Endothelial cell of umbilical vein (primary cell): ENCODE results near the gene RIPOR1. TPM values are rescaled to one million over a fixed set of nuclear protein-coding genes. Genes with fewer than 3 reads are reported as not detected.

Experiments used
- BruUV-seq: library from RNA; stranded (reverse); fragments of 400-500 nt; replicated peaks from 2 replicates; lab custom pipeline; 2021; lab: Mats Ljungman, UMichigan
- CTCF ChIA-PET: fragments of 300-600, 350-600 bp; sonication (Branson Sonifier 250); formaldehyde crosslinking; loops from one replicate; lab custom pipeline; 2021; ENCODE audit warnings: antibody characterized with exemption, inconsistent platforms; lab: Charles Lee
- POLR2A ChIA-PET: fragments of 300-600, 350-600 bp; sonication (Branson Sonifier 250); formaldehyde crosslinking; loops from one replicate; lab custom pipeline; 2021; ENCODE audit warnings: antibody characterized with exemption, inconsistent platforms; lab: Charles Lee
- DNase-seq: peaks from one replicate; pipeline ENCODE4 v3.0.0-alpha.2; 2011; ENCODE audit warnings: low read depth, low spot score
- FAIRE-seq: peaks from 2 replicates; lab custom pipeline; 2011; peaks lifted over from hg19 to GRCh38; lab: Jason Lieb, UNC
- H2AFZ ChIP-seq: 2 replicates; pipeline ENCODE4 v1.6.0; 2012; ENCODE audit warnings: low read depth, low read length, control low read depth, inconsistent platforms
- H3K27ac ChIP-seq: 2 replicates; pipeline ENCODE4 v1.5.1; 2011; ENCODE audit warnings: low read depth, mild to moderate bottlenecking, control low read depth, low read length, moderate library complexity; ENCODE audit not compliant: insufficient read depth
- H3K27me3 ChIP-seq, 2 experiments: 2 replicates each; pipeline versions ENCODE4 v1.6.0 to v1.6.1; 2011; ENCODE audit warnings: low read length in 2 of 2, mixed read lengths in 1 of 2; ENCODE audit not compliant: control insufficient read depth in 2 of 2, insufficient read depth in 2 of 2
- H3K36me3 ChIP-seq, 2 experiments: 2 replicates in 1 of 2; 3 replicates in 1 of 2; pipeline ENCODE4 v1.5.1; 2011; ENCODE audit warnings: low read length in 2 of 2, mild to moderate bottlenecking in 1 of 2, moderate library complexity in 1 of 2; ENCODE audit not compliant: control insufficient read depth in 2 of 2, insufficient read depth in 2 of 2; ENCODE audit errors: extremely low read depth in 1 of 2
- H3K4me1 ChIP-seq: 3 replicates; pipeline ENCODE4 v1.5.1; 2011; ENCODE audit warnings: mild to moderate bottlenecking, low read length; ENCODE audit not compliant: control insufficient read depth, insufficient read depth; ENCODE audit errors: extremely low read depth
- H3K4me2 ChIP-seq: 2 replicates; pipeline ENCODE4 v1.6.1; 2011; ENCODE audit warnings: low read length, control low read depth, mixed read lengths; ENCODE audit not compliant: insufficient read depth
- H3K4me3 ChIP-seq, 3 experiments: fragments of 200-600 bp in 1 of 3; sonication (generic), shearing (Covaris generic) in 1 of 3; replicated peaks in 1 of 3; 2 replicates each; pipeline ENCODE4 v1.5.1; 2011 to 2016; ENCODE audit warnings: control low read depth in 3 of 3, low read length in 3 of 3, mild to moderate bottlenecking in 2 of 3, inconsistent platforms in 1 of 3, low read depth in 1 of 3, moderate library complexity in 1 of 3; ENCODE audit not compliant: insufficient read depth in 1 of 3
- H3K79me2 ChIP-seq: 2 replicates; pipeline ENCODE4 v1.6.0; 2012; ENCODE audit warnings: low read length, inconsistent platforms; ENCODE audit not compliant: control insufficient read depth, insufficient read depth
- H3K9ac ChIP-seq: replicated peaks from 2 replicates; pipeline ENCODE3; 2011; ENCODE audit warnings: low read length, control low read depth; ENCODE audit not compliant: insufficient read depth; ENCODE audit errors: extremely low read depth
- H3K9me1 ChIP-seq: replicated peaks from 3 replicates; pipeline ENCODE4 v1.6.0; 2011; ENCODE audit warnings: mild to moderate bottlenecking, low read length; ENCODE audit not compliant: control insufficient read depth, insufficient read depth; ENCODE audit errors: extremely low read depth
- H3K9me3 ChIP-seq: replicated peaks from 2 replicates; pipeline ENCODE4 v1.5.1; 2012; ENCODE audit warnings: low read length, inconsistent platforms; ENCODE audit not compliant: control insufficient read depth, insufficient read depth
- H4K20me1 ChIP-seq: replicated peaks from 2 replicates; pipeline ENCODE3; 2011; ENCODE audit warnings: mild to moderate bottlenecking, low read length; ENCODE audit not compliant: control insufficient read depth, insufficient read depth; ENCODE audit errors: extremely low read depth
- EZH2 ChIP-seq: IDR thresholded peaks from 2 replicates; pipeline ENCODE4 v1.6.1; 2012; ENCODE audit warnings: borderline replicate concordance, low read depth, mild to moderate bottlenecking, moderate library complexity, low read length, inconsistent platforms; ENCODE audit not compliant: severe bottlenecking
- FOS ChIP-seq: IDR thresholded peaks from 2 replicates; pipeline ENCODE4 v1.6.1; 2011; ENCODE audit warnings: mild to moderate bottlenecking, low read length, moderate library complexity, borderline replicate concordance; ENCODE audit not compliant: insufficient read depth
- GATA2 ChIP-seq: IDR thresholded peaks from 2 replicates; pipeline ENCODE4 v1.7.0; 2011; ENCODE audit warnings: low read depth, mild to moderate bottlenecking, moderate library complexity, mixed read lengths, low read length; ENCODE audit not compliant: insufficient read length, insufficient read depth
- JUN ChIP-seq: IDR thresholded peaks from 2 replicates; pipeline ENCODE4 v1.6.1; 2011; ENCODE audit warnings: borderline replicate concordance, low read depth; ENCODE audit not compliant: insufficient read length, insufficient read depth
- MAX ChIP-seq: IDR thresholded peaks from 2 replicates; pipeline ENCODE4 v1.6.1; 2011; ENCODE audit not compliant: insufficient read depth, insufficient read length
- MYC ChIP-seq: IDR thresholded peaks from one replicate; pipeline ENCODE4 v1.6.1; 2011; ENCODE audit warnings: mild to moderate bottlenecking, low read depth, low read length
- POLR2A ChIP-seq: IDR thresholded peaks from 2 replicates; pipeline ENCODE4 v1.6.1; 2012; ENCODE audit warnings: low read depth, mild to moderate bottlenecking, control low read depth, low read length
- POLR2AphosphoS5 ChIP-seq: IDR thresholded peaks from 2 replicates; pipeline ENCODE4 v1.6.1; 2012; ENCODE audit warnings: low read depth, mild to moderate bottlenecking, control low read depth, low read length, moderate library complexity; ENCODE audit not compliant: insufficient read depth
- dilution Hi-C: fragments of 300-500 bp; cut with MboI; formaldehyde crosslinking; loops from one replicate; pipeline ENCODE4 v1.15.0; 2019; ENCODE audit warnings: low sequenced_read_pairs; ENCODE audit not compliant: extremely low pct_ligation_motif_present
- intact Hi-C: fragments of 100-400 bp; cut with micrococcal nuclease; formaldehyde crosslinking; loops from one replicate; pipeline ENCODE4 v1.10.0; 2022
- polyA plus RNA-seq, 4 experiments: library from polyadenylated mRNA; depleted of rRNA in 3 of 4; stranded (reverse) in 3 of 4; unstranded in 1 of 4; fragments of >200 nt; gene quantifications; 2 replicates each; pipeline versions ENCODE4 v1.2.1 to v1.2.3, GENCODE V29; 2011 to 2012; ENCODE audit warnings: missing spikeins in 1 of 4
- total RNA-seq: library from RNA; stranded (reverse); gene quantifications from 2 replicates; pipeline ENCODE4 v1.2.3, GENCODE V29; 2021
- TF ChIP-seq, protein P1 (sequence below), 2 donors: IDR thresholded peaks; 1 replicate in 1 of 2; 2 replicates in 1 of 2; pipeline ENCODE4 v1.5.1; 2011; ENCODE audit warnings: low read length in 2 of 2, mild to moderate bottlenecking in 2 of 2, moderate library complexity in 2 of 2, control low read depth in 1 of 2, inconsistent platforms in 1 of 2, low read depth in 1 of 2; ENCODE audit not compliant: insufficient read depth in 1 of 2; ENCODE audit errors: extremely low read depth in 1 of 2

The RIPOR1 gene
- total and polyA plus RNA-seq, 2 donors (not counting 3 experiments of a cell fraction or from before 2014, with no cell fraction given), result 45.3 to 144 TPM

DNA sequence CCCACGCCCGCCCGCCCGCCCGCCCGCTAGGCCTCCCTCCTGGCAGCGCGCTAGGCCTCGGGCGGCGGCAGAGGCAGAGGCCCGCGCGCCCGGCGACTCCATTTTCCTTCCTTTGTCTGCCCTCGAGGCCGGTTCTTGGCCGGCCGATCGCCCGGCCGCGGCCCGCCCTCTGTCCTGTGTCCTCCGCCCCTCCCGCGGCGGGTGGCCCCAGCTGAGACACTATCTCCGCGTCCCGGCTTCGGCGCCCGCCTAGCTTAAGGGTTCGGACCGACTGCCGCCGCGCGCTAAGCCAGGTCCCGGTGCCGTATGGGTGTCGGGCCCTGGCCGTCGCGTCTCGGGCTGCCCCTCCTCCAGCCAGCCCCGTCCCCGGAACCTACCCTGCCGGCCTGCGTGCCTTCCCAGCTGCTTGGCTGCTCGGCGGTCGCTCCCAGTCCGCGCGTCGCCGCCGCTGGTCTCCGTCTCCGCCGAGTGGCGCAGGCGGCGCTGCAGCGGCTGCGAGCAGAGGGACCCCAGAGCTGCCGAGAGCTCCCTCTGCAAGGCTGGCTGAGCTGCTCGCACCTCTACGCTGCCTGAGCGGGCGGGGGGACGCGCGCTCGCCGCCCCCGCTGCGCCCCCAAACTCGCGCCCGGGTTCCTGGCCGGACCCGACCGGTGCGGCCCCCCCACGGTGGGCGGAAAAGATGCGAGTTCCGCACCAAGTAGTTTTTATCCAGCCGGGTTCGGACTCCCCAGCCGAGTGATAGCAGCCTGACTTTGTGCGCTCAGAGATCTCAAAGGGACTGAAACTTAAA lies 34.5 kb downstream of the RIPOR1 start:
- H3K4me1 ChIP-seq, result peaks cover 18% of the 10 kb centered on the region
- intact Hi-C loops (loop anchor here (1.0 to 5.0 kb wide), 8 partner anchors 16 to 279 kb away; partner anchors contain the start of genes ACD, PARD6A and THAP11), dilution Hi-C loops (no loop called here)
- no peaks in the 10 kb centered on the region for H4K20me1 ChIP-seq
- POLR2A ChIA-PET, result interaction anchor here (0.6 to 3.0 kb wide), 5 partner anchors 15 to 398 kb away, joined by 3 to 24 read pairs (median 4); no protein-coding TSS in a partner anchor
- FAIRE-seq (no peak), DNase-seq (peak; percentile 66)
- no peaks in the 10 kb centered on the region for H3K27me3 ChIP-seq
- peak overlapping the region; percentile 56 for H2AFZ ChIP-seq
- H3K4me3 ChIP-seq, result peak overlapping the region; percentile 70 to 94 (median 91)
- H3K9ac ChIP-seq, result peak overlapping the region; percentile 98
- H3K36me3 ChIP-seq, result no peaks in the 10 kb centered on the region
- H3K27ac ChIP-seq, result peak overlapping the region; percentile 96
- H3K79me2 ChIP-seq, result peaks cover 51% of the 10 kb centered on the region
- H3K9me3 ChIP-seq, result no peaks in the 10 kb centered on the region
- H3K9me1 ChIP-seq, result no peaks in the 10 kb centered on the region
- H3K4me2 ChIP-seq, result peak overlapping the region; percentile 90
- BruUV-seq, result no TSS peak
- CTCF ChIA-PET, result interaction anchor here (1.0 to 9.9 kb wide), 22 partner anchors 9 to 110 kb away, joined by 3 to 177 read pairs (median 5); partner anchors contain the start of genes ACD and CARMIL2
- no peak for TF ChIP-seq EZH2
- TF ChIP-seq, protein P1, sequence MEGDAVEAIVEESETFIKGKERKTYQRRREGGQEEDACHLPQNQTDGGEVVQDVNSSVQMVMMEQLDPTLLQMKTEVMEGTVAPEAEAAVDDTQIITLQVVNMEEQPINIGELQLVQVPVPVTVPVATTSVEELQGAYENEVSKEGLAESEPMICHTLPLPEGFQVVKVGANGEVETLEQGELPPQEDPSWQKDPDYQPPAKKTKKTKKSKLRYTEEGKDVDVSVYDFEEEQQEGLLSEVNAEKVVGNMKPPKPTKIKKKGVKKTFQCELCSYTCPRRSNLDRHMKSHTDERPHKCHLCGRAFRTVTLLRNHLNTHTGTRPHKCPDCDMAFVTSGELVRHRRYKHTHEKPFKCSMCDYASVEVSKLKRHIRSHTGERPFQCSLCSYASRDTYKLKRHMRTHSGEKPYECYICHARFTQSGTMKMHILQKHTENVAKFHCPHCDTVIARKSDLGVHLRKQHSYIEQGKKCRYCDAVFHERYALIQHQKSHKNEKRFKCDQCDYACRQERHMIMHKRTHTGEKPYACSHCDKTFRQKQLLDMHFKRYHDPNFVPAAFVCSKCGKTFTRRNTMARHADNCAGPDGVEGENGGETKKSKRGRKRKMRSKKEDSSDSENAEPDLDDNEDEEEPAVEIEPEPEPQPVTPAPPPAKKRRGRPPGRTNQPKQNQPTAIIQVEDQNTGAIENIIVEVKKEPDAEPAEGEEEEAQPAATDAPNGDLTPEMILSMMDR (IDR thresholded peaks at IDR 0.05; ENCODE audit: extremely low read depth in 1 of 2, insufficient read depth in 1 of 2, low read depth in 1 of 2, low read length in 2 of 2), result peak; percentile 19 to 39
- TF ChIP-seq GATA2, result no peak
- TF ChIP-seq FOS, result no peak
- peak; percentile 27 for TF ChIP-seq POLR2A
- TF ChIP-seq MYC, result no peak
- peak; percentile 22 for TF ChIP-seq POLR2AphosphoS5
- TF ChIP-seq MAX, result no peak
- TF ChIP-seq JUN, result no peak
